Measurements from ENCODE around the gene CENPO. TPM values are rescaled to one million over a fixed set of nuclear protein-coding genes. Genes with fewer than 3 reads are reported as not detected.
"Not testable (repeated sequence)": the region's sequence is repeated elsewhere in the genome, so short reads cannot be mapped to it uniquely, and the experiment has no call there.

The CENPO gene
- polyA plus RNA-seq, 1 donor from 2014 or later, result 2.6 TPM

GRCh38 chr2:24771061-24771460 is 22.2 kb upstream of the CENPO start:
- Mint-ChIP-seq H3K4me3 (no peak overlapping the region), H3K27ac (no peak overlapping the region), H3K27me3 (no peaks in the 10 kb centered on the region), H3K36me3 (peaks cover 13% of the 10 kb centered on the region), H3K4me1 (peaks cover 0 to 4% (median 0%) of the 10 kb centered on the region in 3 donors), H3K9me3 (no peaks in the 10 kb centered on the region)

DNA sequence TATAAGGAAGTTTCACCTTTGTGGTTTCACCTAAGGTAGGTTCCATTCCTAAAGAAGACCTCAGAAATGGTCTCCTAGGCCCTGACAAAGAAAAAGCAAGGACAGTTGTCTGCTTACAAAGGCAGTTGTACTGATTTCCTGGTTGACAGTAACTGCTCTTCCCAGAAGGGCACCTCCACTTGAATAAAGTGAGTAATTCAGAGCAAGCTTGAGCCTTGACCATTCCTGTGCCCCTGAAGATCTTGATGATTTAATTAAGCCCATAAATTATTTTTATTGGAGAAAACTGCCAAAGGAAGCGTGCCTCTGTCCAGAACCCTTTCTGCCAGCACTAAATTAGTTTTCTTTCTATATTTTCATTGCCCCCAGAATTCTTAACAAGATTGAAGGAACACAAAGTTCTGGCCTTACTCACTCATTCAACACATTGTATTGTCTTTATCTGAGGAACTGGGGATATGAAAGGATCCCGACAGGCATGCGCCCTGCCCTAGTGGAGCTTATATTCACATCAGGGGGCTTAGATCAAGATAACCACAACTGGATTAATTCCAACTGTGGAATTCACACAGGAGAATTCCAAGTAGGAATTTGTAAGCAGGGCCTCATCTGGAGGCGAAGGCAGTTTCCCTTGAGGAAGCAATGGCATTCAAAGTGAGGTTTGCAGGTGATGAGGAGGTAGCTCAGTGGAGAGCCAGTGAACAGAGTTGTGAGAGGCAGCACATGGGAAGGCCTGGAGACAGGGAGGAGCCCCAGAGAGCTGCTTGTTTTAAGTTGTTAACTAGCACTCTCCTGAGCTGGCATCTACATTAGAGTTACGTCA is 21.2 kb upstream of the CENPO start:
- H3K27ac Mint-ChIP-seq, result peak overlapping the region in 1 of 3 donors; percentile 6
- no peaks in the 10 kb centered on the region for H3K27me3 Mint-ChIP-seq
- peaks cover 0 to 3% (median 0%) of the 10 kb centered on the region in 3 donors for H3K4me1 Mint-ChIP-seq

DNA sequence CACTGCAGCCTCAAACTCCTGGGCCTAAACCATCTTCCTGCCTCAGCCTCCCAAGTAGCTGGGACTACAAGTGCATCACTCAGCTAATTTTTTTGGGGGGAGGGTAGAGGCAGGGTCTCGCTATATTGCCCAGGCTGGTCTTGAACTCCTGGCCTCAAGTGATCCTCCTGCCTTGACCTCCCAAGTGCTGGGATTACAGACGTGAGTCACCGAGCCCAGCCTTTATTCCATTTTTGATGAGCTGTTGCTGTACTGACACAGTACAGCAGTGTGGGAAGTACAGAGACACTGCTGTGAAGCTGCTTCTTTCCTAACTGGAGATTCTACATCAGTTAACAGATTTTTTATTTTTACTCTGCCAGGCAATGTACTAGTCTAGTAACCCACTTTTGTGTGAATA is 18.9 kb upstream of the CENPO start:
- no peak overlapping the region for H3K4me3 Mint-ChIP-seq
- H3K4me1 Mint-ChIP-seq, result peaks cover 0 to 3% (median 0%) of the 10 kb centered on the region in 3 donors
- no peaks in the 10 kb centered on the region for H3K27me3 Mint-ChIP-seq
- H3K36me3 Mint-ChIP-seq, result peaks cover 6% of the 10 kb centered on the region
- no peaks in the 10 kb centered on the region for H3K9me3 Mint-ChIP-seq
- no peak overlapping the region for H3K27ac Mint-ChIP-seq

More for the DNA sequence above, 21.2 kb upstream of the CENPO start:
- Mint-ChIP-seq H3K9me3 (no peaks in the 10 kb centered on the region), H3K4me3 (no peak overlapping the region), H3K36me3 (peaks cover 9% of the 10 kb centered on the region)

DNA sequence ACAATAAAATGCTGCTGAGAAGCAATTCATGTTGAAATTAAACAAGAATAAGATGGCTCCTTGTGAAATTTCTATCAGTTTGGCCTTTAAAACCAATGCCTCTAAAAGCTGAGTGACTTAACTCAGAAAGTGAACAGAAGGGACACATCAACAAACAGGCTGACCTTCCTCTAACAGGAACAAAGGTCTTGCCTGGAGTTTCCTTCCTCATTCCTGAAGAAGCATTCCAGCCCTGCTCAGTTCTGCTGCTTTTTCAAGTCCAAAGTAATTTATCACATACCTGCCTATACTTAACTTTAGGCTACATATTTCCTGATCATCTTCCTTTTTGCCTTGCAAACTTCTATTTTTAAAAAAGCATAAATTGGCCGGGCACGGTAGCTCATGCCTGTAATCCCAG is 14.1 kb upstream of the CENPO start:
- H3K27ac Mint-ChIP-seq, result no peak overlapping the region
- H3K4me3 Mint-ChIP-seq, result no peak overlapping the region
- peaks cover 1% of the 10 kb centered on the region for H3K36me3 Mint-ChIP-seq
- H3K27me3 Mint-ChIP-seq, result no peaks in the 10 kb centered on the region
- no peaks in the 10 kb centered on the region for H3K9me3 Mint-ChIP-seq
- H3K4me1 Mint-ChIP-seq, result peaks cover 0 to 3% (median 0%) of the 10 kb centered on the region in 3 donors

GRCh38 chr2:24783641-24784040 is 9.6 kb upstream of the CENPO start:
- Mint-ChIP-seq H3K4me3 (no peak overlapping the region), H3K27me3 (no peaks in the 10 kb centered on the region), H3K36me3 (peaks cover 1% of the 10 kb centered on the region), H3K9me3 (no peaks in the 10 kb centered on the region), H3K4me1 (peaks cover 14 to 20% (median 17%) of the 10 kb centered on the region in 3 donors), H3K27ac (no peak overlapping the region)

DNA sequence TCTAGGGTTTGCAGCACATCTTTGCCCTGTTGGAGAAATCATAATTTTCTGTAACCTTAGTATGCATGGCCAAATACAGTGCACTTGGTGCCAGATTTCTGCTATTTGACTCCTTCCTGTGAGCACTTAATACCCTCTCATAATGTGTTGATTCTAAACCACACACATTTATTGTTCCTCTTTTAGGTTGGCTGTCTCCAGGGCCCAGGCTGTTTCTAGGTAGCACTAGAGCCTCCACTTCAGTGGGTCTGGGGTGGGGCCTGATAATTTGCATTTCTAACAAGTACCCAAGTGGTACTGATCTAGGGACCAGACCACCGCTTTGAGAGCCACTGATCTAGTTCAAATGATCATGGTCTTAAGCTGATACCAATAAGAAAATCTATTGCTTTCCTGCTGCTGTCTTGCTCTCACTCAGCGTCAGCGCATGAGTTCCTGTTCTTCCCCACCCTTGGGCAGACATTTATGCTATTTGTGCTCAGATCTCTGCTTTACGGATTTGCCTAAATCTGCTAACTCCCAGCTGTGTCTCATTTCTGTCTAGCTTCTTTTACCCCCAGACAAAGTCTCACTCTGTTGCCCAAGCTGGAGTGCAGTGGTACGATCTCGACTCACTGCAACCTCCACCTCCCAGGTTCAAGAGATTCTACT is 7.4 kb upstream of the CENPO start:
- peaks cover 14 to 20% (median 17%) of the 10 kb centered on the region in 3 donors for H3K4me1 Mint-ChIP-seq
- no peaks in the 10 kb centered on the region for H3K27me3 Mint-ChIP-seq
- H3K36me3 Mint-ChIP-seq, result peaks cover 4% of the 10 kb centered on the region
- no peaks in the 10 kb centered on the region for H3K9me3 Mint-ChIP-seq
- peak overlapping the region; percentile 0 to 94 (median 34) for H3K27ac Mint-ChIP-seq
- H3K4me3 Mint-ChIP-seq, result peak overlapping the region; percentile 13 to 71 (median 38)

DNA sequence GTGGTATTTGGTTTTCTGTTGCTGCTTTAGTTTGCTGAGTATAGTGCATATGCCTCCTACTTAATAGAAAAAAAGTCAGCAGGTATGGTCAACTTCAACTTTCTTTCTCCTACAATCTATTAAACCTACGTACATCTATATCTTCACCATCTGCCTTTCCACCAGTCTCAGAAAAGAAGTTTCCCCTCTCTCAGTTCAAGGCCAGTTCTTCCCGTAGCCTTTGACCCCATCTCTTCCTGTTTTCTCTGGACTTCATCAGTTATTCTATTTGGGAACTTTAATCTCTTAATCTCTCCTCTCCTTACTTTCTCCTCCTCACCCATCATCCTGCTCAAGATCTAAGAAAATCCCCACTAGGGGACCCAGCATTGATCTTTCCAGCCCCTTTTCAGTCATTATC is 5.7 kb upstream of the CENPO start:
- H3K36me3 Mint-ChIP-seq, result peaks cover 2% of the 10 kb centered on the region
- peaks cover 17 to 23% (median 21%) of the 10 kb centered on the region in 3 donors for H3K4me1 Mint-ChIP-seq
- no peaks in the 10 kb centered on the region for H3K9me3 Mint-ChIP-seq
- peak overlapping the region in 1 of 3 donors; percentile 17 for H3K27ac Mint-ChIP-seq
- no peaks in the 10 kb centered on the region for H3K27me3 Mint-ChIP-seq
- H3K4me3 Mint-ChIP-seq, result peak overlapping the region in 3 of 4 donors; percentile 3 to 87 (median 13)

DNA sequence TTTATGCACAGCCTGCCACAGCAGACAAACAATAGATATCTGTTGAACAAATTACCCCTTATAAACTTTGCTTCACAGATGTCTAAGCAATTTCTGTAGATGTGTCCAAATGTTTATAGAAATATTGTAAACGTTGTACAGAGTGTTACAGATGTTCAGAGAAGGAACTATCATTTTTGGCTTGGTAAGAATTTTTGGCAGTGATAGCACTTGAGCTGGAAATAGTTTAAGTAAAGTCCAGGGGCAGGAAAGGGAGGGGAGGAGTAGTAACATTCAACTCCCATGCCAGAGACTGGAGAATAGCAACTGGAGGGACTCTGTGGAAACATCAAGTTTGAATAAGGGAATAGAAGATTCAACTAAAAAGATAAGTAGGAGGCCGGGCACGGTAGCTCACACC is 4.4 kb upstream of the CENPO start:
- Mint-ChIP-seq H3K4me1 (peaks cover 22 to 30% (median 28%) of the 10 kb centered on the region in 3 donors), H3K27ac (no peak overlapping the region), H3K4me3 (peak overlapping the region in 2 of 4 donors; percentile 24 to 30), H3K9me3 (no peaks in the 10 kb centered on the region), H3K27me3 (no peaks in the 10 kb centered on the region), H3K36me3 (peaks cover 2% of the 10 kb centered on the region)

GRCh38 chr2:24791452-24791851 is 1.8 kb upstream of the CENPO start:
- Mint-ChIP-seq H3K4me3 (peak overlapping the region in 2 of 4 donors; percentile 67 to 77), H3K27me3 (no peaks in the 10 kb centered on the region), H3K4me1 (peaks cover 16 to 24% (median 19%) of the 10 kb centered on the region in 3 donors), H3K27ac (peak overlapping the region in 1 of 3 donors; percentile 69), H3K9me3 (no peaks in the 10 kb centered on the region), H3K36me3 (peaks cover 2% of the 10 kb centered on the region)

DNA sequence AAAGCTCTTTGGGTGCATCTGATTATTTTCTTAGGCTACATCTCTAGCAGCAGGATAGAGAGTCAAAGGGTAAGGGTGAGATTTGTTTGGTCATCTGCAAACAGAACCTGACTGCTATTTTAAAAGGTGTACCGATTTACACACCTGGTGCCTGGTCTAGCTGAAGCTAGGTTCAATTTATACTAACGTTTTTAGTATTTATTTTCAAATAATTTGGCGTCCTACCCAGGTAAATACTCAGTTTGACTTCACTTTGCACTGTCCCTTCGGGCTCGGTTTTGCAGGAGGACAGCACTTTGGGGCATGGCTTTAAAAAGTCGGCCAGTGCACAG is 717 bp upstream of the CENPO start:
- H3K27me3 Mint-ChIP-seq, result no peaks in the 10 kb centered on the region
- peaks cover 2% of the 10 kb centered on the region for H3K36me3 Mint-ChIP-seq
- no peaks in the 10 kb centered on the region for H3K9me3 Mint-ChIP-seq
- peak overlapping the region; percentile 97 to 100 (median 100) for H3K4me3 Mint-ChIP-seq
- peaks cover 16 to 19% (median 16%) of the 10 kb centered on the region in 3 donors for H3K4me1 Mint-ChIP-seq
- H3K27ac Mint-ChIP-seq, result peak overlapping the region; percentile 99 to 100 (median 99)

- H3K4me1 Mint-ChIP-seq, result peaks cover 15 to 17% (median 15%) of the 10 kb centered on the region in 3 donors
- peaks cover under 1% of the 10 kb centered on the region for H3K36me3 Mint-ChIP-seq
- peak overlapping the region; percentile 97 to 100 (median 100) for H3K4me3 Mint-ChIP-seq
- H3K27ac Mint-ChIP-seq, result peak overlapping the region; percentile 59 to 100 (median 99)
- no peaks in the 10 kb centered on the region for H3K27me3 Mint-ChIP-seq
- H3K9me3 Mint-ChIP-seq, result no peaks in the 10 kb centered on the region
Measured at GRCh38 chr2:24793761-24794435, 673 bp downstream of the CENPO start.

- H3K4me1 Mint-ChIP-seq, result peaks cover 11 to 12% (median 11%) of the 10 kb centered on the region in 3 donors
- H3K9me3 Mint-ChIP-seq, result no peaks in the 10 kb centered on the region
- H3K4me3 Mint-ChIP-seq, result no peak overlapping the region
- peaks cover 11% of the 10 kb centered on the region for H3K36me3 Mint-ChIP-seq
- no peaks in the 10 kb centered on the region for H3K27me3 Mint-ChIP-seq
- no peak overlapping the region for H3K27ac Mint-ChIP-seq
Measured at GRCh38 chr2:24797644-24798043, 4.4 kb downstream of the CENPO start.

DNA sequence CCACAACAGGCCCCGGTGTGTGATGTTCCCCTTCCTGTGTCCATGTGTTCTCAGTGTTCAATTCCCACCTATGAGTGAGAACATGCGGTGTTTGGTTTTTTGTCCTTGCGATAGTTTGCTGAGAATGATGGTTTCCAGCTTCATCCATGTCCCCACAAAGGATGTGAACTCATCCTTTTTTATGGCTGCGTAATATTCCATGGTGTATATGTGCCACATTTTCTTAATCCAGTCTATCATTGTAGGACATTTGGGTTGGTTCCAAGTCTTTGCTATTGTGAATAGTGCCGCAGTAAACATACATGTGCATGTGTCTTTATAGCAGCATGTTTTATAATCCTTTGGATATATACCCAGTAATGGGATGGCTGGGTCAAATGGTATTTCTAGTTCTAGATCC is 7.3 kb downstream of the CENPO start:
- peaks cover 13% of the 10 kb centered on the region for H3K36me3 Mint-ChIP-seq
- not testable (repeated sequence) for H3K4me1 Mint-ChIP-seq, H3K9me3 Mint-ChIP-seq

GRCh38 chr2:24805811-24806660 is 12.8 kb downstream of the CENPO start:
- H3K36me3 Mint-ChIP-seq, H3K9me3 Mint-ChIP-seq, H3K4me3 Mint-ChIP-seq, H3K4me1 Mint-ChIP-seq, H3K27me3 Mint-ChIP-seq: not testable (repeated sequence)
- peak overlapping the region in 1 of 3 donors; percentile 53 for H3K27ac Mint-ChIP-seq

More for the DNA sequence above, 7.3 kb downstream of the CENPO start:
- not testable (repeated sequence) for H3K27ac Mint-ChIP-seq, H3K4me3 Mint-ChIP-seq, H3K27me3 Mint-ChIP-seq

Measured in IgD-negative memory B cell (primary cell).